NCI-H187 (cell line): ENCODE measurements around the gene NCAPG2.
A peak's percentile ranks its signal among the peaks of the same experiment; 100 is the strongest.

Source experiments
- DNase-seq, 2 experiments: peaks; one replicate each; lab custom pipeline; 2025; lab: John Stamatoyannopoulos, UW

NCAPG2 gene

DNA sequence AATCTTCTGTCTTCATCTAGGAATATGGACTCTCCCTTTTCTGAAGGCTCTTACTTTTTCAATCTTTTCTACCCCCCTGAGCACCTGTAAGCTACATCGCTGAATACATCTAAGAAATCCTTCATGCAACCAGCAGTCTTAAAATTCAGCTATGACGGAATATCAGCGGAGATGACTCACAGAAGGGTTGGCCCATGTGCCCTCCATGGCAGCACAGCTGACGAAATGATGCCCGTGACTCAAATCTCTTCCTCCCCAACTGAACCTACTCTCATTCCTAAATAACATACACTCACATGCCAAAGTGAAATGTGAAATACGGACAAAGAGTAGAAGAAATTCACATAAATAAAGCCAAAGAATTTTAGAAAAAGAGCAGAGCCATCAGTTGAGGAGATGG is 30.3 kb upstream of the NCAPG2 start:
- DNase-seq: no peak

- DNase-seq: no peak
Measured at GRCh38 chr7:158733775-158734494, 29.3 kb upstream of the NCAPG2 start.

DNA sequence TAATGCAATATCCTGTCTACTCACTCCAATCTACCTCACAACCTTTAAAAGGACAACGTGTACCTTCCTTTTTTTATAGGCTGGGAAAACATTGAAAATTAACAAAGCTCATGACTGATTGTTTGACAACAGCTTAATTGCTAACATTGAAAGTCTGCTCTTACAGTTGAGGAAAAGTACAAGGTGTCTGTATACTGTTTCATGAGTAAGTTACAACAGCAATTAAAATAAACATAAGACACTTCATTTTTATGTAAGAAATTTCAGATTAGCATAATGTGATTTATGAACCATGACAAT is 28.6 kb upstream of the NCAPG2 start:
- no peak for DNase-seq

DNA sequence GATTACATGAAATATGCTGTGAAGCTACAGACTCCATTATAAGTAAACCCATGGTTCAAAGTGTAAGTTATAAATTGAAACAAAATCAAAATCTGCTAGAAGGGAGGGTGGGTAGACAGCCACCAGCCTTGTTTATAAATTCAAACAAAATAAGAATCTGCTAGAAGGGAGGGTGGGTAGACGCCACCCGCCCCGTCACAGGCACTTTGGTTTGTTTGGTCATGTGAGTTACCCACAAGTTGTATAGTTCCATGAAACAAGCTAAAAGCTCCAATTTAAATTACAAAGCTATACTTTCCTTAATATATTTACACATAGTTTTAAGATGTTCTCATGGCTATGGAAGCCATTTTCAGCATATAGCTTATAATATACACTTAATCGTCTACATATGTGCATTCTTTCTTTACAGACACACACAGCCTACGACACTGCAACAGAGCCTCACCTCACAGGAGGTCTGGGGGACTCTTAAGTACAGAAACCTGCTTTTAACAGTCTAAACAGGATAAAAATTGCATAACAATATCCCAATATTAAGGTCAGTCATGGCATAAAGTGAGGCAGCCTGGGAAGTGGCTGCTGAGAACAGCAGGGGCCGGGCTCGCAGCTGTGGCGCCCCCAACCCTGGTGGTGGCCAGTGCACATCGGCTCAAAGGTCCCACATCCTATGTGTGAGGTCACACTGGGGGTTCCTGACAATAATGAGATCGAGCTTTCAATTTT is 28.1 kb upstream of the NCAPG2 start:
- DNase-seq: no peak

- DNase-seq: no peak
Measured at GRCh38 chr7:158731761-158732160, 27.2 kb upstream of the NCAPG2 start.

DNA sequence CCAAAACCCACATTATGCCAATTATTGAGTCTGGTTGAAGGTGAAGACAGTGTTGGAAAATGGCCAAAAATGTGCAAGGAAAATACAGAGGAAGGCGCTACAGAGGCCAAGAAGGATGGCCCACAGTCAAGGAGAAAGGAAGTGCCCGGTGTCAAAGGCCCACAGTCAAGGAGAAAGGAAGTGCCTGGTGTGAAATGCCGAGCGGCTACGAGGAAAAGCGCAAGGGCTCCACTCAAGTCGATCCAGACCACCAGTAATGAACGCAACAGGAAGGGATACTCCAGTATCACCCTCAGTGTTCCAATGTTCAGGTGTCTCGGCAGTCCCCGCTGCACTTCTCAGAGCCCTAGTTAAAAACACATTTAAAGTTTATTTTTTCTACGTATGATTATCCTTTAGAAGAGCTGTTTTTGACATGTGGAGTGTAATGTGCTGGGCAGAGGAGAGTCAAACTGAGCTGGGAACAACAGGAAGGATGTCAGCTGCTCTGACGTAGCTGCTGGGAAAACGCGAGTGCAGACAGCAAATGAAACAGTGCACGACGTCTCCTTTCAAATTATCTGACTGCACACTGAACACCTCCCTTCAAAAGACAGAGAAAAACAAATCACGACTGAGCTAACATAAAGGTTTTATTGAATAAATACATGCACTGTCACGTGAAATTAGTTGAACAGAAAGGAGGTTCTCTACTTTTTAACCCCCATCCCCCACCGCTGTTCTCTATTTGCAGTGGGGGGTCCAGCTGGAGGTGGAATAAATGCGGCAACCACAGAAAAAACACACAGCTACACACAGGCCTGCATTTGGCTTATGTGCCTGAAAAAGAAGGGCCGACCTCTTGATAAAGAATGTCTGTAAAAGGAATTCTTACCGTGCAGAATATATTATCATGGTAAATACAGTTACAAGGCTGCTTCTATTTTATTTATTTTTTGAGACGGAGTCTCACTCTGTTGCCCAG is 26.1 kb upstream of the NCAPG2 start:
- DNase-seq: no peak

GRCh38 chr7:158729646-158730382 is 25.2 kb upstream of the NCAPG2 start:
- no peak for DNase-seq

GRCh38 chr7:158728911-158729645 is 24.5 kb upstream of the NCAPG2 start:
- DNase-seq: peak in 1 of 2 experiments; percentile 8

DNA sequence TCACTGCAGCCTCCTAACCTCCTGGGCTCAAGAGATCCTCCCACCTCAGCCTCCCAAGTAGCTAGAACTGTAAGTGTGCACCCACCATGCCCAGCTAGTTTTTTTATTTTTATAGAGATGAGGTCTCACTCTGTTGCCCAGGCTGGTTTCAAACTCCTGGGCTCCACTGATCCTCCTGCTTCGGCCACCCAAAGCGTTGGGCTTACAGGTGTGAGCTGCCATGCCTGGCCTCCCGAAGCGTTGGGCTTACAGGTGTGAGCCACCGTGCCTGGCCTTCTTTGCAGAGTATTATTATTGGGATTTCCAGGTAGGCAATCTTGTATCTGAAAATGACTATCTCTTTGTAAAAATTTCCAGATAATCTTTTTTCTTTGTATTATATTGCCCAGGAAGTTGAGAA is 23.1 kb upstream of the NCAPG2 start:
- DNase-seq: no peak

DNA sequence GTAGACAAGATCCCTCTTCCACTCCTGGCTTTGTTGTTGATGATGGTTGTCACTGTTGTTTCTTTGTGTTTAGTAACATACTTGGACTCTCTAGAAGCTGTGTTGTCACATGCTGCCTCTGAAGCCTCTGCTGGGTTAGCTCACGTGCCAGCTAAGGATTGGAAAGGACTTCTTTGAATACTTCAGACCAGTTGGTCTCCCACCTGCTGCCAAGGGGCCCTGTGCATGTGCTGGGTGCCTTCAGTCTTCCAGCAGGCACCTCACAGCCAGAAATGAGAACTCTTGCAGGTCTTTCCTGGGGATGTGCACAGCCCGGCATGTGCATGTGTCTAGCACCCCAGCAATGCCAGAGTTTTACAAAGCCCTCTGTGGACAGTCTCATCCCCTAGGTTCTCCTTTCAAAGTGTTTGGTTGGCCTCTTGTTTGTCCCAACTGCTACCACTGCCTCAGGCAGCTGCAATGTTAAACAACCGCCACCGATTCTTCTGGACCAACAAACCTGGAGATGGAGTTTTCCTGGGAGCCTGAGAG is 21.7 kb upstream of the NCAPG2 start:
- no peak for DNase-seq

DNA sequence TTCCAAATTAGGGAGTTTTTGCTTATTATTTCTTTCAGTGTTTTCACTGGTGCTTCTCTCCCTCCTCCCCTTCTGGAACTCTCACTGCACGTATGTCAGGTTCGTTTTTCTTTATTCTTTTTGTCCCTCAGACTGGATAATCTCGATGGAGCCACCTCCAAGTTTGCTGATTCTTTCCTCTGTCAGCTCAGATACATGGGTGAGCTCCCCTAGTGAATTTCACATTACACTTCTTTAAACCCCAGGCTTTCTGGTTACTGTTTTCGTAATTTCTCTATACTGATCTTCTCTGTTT is 20.8 kb upstream of the NCAPG2 start:
- DNase-seq: no peak

DNA sequence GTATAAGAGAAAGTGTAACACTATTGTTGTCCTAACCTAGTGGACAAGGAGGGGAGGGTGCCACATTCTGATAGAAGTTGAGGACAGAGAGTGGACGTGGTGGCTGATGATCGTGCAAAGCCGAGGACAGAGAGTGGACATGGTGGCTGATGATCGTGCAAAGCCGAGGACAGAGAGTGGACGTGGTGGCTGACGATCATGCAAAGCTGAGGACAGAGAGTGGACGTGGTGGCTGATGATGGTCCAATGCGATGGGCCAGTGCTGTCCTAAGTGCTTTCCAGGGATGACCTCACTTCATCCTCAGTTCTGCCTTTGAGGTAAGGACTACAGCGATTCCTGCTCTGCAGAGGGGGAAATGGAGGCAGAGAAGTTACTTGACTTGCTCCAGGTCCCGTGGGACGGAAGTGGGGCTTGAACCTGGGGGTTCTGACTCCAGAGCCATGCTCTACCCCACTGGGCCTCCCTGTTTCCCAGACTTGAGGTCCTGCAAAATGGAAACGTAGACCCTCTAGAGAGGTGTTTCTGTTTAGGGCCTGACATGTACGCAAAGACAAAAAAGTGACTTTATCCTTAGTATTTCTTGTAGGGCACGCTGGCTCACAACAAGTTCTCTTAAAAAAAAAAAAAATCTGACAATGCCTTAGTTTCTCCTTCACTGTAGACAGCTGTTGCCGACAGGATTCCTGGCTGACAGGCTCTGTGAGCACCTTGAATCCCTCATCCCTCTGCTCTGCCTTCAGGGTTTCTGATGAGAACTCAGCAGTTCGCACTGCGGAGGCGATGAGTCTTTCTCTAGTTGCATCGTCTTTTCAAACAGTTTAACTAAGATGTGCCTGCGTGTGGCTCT is 20.3 kb upstream of the NCAPG2 start:
- no peak for DNase-seq

- DNase-seq: no peak
Measured at GRCh38 chr7:158723714-158724385, 19.2 kb upstream of the NCAPG2 start.

GRCh38 chr7:158723266-158723665 is 18.7 kb upstream of the NCAPG2 start:
- no peak for DNase-seq

GRCh38 chr7:158722574-158723237 is 18.1 kb upstream of the NCAPG2 start:
- DNase-seq: no peak

DNA sequence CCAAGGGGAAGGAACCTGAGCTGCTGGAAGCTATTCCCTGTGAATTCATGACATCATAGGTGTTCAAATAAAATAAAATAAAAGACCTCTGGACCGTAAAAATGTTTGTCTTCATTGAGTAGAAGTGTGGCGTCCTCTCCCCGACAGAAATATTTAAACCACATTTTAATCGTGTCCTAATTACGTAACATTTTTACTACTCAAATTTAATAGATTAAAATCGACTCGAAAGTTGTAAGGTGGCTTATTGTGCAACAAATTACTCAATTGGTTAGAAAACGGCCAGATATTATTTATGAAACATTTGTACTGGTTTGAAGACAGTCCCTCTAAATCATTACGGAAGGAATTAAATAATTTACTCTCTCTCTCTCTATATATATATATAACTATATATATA is 15.5 kb upstream of the NCAPG2 start:
- DNase-seq: no peak

DNA sequence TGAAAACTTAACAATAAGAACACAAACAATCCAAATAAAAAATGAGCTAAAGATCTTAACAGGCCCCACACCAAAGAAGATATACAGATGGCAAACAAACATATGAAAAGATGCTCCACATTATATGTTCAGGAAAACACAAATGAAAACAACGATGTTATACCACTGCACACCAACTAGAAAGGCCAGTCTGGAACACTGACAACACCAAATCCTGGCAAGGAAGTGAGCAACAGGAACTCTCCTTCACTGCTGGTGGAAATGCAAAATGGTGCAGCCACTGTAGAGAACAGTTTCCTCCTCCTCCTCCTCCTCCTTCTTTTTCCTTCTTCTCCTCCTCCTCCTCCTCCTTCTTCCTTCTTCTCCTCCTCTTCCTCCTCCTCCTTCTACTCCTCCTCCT is 12.2 kb upstream of the NCAPG2 start:
- DNase-seq: no peak

DNA sequence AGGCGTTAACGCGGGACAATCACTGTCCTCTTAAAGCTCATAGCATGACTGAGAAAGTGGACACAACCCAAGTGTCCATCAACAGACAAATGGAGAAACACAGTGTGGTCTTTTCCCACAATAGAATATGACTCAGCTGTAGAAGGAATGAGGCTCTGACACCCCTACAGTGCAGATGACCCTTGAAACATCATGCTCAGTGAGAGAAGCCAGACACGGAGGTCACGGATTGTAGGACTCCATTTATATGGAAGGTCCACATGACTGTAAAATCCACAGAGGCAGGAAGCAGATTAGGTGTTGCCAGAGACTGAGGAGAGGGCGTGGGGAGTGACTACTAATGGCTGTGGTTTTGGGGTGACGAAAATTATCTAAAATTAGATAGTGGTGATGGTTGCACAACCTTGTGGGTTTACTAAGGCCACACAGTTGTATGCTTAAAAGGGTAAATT is 6.1 kb upstream of the NCAPG2 start:
- no peak for DNase-seq

- no peak for DNase-seq
Measured at GRCh38 chr7:158707610-158708009, 3.0 kb upstream of the NCAPG2 start.
